Brain pericyte (primary cell): Measurements from ENCODE around the gene CAV1.
A peak's percentile ranks its signal among the peaks of the same experiment; 100 is the strongest.

ENCODE experiments used
- DNase-seq: peaks from one replicate; pipeline ENCODE4 v3.0.0-alpha.2; 2012; ENCODE audit warnings: low read depth, low spot score

The CAV1 gene

DNA sequence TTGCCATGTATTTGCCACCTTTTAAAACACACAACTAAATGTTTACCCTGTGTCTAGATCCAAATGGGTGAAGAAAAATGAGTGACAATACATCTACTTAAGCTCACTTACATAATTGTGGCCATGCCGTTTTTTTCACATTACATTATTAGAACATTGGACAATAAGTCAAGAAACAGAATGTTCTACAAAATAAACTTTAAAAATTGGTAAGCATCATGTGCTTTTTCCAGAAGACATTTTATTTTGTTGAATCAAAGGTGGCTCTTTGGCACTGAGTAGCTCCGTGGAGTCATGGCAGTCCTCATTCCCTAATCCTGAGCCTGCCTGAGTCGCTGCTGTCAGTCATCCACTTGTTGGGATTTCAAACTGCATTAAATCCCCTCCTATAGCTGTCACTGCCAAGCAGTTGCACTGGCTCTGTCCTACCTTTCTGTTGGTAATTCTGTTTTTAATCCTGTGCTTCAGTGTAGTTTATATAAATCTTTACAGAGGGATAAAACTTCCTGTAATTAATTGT, 32.3 kb downstream of the CAV1 start:
- DNase-seq, result no peak

DNA sequence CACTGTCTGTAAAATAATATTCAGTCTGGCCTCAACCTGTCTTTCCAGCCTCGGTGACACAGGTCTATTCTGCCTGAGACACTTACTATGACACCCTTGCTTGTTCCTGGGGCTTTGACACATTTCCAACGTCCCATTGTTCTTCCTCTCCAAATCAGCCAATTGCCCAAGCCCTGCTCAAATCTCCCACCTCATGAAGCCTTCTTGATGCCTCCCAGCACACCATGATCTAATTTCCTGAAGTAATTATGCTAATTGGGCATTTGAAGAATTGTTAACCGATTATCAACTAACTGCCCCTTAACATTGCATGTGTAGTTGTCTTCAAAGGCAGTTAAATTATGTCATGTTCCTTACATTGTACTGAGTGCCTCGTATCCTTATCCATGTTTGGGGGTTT, 33.1 kb downstream of the CAV1 start:
- DNase-seq, result no peak

DNA sequence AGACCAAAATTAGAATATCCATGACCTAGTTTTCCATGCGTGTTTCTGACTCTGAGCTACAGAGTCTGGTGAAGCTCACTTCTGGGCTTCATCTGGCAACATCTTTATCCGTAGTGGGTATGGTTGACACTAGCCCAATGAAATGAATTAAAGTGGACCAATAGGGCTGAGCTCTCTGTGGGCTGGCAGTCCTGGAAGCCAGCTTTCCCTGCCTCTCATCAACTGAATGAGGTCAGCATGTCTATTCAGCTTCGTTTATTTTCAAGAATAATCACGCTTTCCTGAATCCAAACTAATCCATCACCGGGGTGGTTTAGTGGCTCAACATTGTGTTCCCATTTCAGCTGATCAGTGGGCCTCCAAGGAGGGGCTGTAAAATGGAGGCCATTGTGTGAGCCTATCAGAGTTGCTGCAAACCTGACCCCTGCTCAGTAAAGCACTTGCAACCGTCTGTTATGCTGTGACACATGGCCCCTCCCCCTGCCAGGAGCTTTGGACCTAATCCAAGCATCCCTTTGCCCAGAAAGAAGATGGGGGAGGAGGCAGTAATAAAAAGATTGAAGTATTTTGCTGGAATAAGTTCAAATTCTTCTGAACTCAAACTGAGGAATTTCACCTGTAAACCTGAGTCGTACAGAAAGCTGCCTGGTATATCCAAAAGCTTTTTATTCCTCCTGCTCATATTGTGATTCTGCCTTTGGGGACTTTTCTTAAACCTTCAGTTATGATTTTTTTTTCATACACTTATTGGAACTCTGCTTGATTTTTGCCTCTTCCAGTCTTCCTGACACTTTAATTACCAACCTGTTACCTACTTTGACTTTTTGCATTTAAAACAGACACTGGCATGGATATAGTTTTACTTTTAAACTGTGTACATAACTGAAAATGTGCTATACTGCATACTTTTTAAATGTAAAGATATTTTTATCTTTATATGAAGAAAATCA, 35.5 kb downstream of the CAV1 start:
- no peak for DNase-seq

DNA sequence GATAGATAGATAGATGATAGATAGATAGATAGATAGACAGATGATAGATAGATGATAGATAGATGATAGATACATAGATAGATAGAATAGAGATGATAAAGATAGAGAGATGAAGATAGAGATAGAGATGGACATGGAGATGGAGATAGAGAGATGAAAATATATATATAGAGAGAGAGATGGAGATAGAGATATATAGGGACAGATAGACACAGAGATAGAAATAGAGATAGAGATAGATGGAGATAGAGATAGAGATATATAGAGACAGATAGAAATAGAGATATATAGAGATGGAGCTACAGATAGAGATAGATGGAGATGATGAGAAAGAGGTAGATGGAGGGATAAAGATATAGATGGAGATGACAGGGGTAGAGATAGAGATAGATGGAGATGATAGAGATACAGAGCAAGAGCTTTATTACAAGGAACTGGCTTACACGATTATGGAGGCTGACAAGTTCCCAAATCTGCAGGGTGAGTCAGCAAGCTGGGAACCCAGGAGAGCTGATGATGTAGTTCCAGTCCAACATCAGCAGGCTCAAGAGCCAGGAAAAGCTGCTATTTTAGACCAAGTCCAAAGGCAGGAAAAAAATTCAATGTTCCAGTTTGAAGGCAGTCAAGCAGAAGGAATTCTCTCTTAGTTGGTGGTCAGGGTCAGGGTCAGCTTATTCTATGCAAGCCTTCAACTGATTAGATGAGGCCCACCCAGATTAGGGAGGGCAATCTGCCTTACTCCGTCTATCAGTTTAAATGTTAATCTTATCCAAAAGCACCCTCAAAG, 37.1 kb downstream of the CAV1 start:
- no peak for DNase-seq

DNA sequence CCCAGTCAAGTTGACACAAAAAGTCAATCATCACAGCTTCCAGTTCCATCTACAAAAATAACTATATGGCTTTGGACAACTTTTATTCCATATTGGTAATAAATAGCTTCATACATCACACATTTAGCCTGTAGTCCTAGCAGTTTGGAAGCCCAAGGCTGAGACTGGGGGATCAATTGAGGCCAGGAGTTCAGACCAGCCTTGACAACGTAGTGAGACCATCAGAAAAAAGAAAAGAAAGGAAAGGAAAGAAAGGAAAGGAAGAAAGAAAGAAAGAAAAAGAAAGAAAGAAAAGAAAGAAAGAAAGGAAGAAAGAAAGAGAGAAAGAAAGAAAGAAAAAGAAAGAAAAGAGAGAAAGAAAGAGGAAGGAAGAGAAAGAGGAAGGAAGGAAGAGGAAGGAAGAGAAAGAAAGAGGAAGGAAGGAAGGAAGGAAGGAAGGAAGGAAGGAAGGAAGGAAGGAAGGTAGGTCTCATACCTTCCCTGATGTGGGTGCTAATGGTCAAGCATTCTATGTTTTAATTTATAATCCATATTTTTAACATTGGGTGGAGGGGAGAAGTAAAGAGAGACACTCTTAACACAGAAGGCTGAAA, 37.8 kb downstream of the CAV1 start:
- DNase-seq, result no peak

DNA sequence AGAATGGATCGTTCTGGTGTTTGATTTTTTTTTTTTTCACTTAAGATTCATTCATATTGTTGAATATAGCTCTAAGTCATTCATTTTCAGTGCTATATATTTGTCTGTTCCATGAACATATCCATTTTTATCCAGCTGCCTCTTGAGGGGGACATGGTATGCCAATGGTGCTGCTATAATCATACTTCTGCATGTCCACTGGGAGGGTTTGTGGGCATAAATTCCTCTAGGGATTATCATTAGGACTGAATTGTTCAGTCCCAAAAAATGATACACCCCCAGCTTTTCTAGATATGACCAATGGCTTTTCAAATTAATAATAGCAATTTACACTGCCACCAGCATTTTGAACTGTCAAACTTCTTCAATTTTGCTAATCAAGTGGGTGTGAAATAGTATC, 41.1 kb downstream of the CAV1 start:
- no peak for DNase-seq

DNA sequence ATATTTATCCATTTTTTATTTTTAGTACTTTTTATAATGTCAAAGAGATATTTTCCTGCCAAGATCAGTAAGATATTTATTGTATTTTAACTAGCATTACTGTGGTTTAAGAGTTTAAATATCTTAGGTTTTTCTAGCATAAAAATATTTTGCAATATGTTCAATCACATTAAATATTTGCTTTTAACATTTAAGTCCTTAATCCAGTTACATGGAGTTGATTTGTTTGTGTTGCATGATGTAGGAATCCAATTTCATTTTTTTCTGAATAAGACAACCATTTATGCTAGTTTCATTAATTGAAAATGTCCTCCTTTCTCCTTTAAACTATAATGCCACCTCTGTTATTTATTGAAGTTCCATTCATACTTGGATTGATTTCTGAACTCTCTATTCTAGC, 41.8 kb downstream of the CAV1 start:
- DNase-seq, result no peak

DNA sequence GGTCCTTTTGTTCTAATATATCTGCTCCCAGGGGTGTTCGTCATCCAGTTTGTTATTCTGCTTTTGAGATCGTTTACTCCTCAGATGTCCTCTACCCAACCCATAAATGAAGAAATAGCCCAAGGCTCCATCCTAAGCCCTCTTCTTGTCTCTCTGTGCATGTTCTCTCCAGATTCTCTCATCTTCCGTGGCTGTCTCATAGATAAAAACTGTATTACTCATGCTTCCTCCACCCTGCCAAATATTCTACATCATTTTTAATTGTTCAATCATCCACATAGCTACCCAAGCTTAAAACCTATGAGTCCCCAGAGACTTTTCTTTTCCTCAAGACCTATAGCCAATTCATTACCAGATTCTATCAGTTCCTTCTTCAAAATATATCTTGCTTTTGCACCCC, 44.9 kb downstream of the CAV1 start:
- no peak for DNase-seq

DNA sequence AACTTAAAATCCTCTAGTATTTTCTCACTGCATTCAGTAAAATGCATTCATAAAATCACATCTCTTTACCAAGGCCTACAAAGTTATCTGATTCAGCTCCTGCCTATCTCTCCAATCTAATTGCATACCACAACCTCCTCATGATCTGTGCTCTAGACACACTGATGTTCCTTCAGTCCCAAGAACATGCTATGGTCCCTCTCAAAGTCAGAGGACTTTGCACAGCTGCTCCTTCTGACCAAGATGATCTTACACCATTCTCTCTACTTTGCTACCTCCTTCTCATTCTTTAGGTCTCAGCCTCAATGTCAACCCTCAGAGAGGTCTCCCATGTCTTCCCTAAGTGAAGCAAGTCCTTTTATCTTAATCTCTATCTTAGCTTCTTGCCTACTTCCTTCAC, 45.5 kb downstream of the CAV1 start:
- DNase-seq, result no peak

DNA sequence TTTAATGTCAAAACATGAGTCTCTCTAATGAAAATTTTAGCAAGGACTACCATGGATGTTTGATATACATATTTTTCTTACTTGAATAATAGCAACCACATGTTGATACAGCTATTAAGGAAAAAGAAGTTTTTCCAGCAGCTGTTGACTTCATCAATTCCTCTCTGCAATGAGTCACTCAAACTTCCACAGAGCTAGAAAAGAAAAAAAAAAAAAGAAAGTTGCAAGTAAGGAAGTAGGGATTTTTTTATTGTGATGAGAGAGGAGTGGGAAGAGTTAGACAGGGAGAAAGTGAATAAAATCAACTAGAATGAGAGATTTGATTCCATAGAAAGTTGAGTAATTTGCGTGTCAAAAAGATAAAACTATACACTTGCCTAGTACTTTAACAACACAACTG, 46.2 kb downstream of the CAV1 start:
- peak; percentile 69 for DNase-seq

DNA sequence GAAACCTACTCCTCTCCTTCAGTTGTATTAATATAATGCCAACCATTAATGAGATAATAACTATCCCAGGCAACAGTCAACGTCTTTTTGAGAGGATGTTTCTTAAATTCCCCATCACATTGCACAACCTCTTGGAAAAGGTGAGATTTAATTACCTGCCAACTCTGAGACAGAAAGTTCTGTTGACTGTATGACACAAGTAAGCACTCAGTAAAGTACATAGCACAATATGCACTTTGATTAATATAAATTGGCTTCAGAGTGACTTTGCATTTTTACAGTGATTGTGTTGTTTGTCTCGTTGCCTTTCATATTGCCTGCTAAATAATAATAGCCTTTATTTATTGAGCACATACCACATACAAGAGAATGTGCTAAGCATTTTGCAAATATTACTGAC, 46.7 kb downstream of the CAV1 start:
- no peak for DNase-seq

DNA sequence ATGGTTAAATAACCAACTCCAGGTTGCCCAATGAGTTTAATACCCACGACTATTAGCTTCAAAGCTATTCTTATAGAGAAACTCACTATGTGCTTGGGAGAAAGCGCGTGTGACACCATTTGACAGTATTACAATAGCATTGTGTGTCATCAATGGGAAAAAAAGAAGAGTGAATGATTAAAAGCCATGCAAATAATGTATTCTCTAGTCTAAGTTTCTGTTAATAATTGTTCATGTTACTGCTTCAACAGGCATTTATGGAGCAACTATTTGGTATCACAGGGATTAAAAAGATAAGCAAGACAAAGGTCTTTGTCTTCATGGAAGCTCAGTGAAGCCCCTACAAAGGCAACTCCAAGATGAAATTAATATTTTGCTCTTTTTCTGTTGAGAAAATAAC, 47.2 kb downstream of the CAV1 start:
- no peak for DNase-seq

DNA sequence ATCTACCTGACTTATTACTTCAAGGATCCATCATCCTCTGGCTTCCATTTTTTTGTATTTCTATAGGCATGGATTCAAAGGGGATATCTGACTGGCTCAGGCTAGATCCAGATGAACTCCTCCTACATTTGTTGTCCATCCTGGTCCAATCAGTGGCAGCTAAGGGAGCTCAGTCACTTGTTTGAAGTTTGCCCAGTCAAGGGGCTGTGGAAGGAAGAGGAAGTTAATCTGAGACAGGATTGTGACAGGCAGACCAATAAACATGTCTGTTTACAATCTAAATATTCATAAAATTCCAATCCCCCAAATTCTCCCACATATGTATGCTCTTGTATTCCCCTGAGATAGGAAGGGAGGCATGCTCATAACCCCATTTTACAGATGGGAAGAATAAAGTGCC, 48.7 kb downstream of the CAV1 start:
- no peak for DNase-seq

DNA sequence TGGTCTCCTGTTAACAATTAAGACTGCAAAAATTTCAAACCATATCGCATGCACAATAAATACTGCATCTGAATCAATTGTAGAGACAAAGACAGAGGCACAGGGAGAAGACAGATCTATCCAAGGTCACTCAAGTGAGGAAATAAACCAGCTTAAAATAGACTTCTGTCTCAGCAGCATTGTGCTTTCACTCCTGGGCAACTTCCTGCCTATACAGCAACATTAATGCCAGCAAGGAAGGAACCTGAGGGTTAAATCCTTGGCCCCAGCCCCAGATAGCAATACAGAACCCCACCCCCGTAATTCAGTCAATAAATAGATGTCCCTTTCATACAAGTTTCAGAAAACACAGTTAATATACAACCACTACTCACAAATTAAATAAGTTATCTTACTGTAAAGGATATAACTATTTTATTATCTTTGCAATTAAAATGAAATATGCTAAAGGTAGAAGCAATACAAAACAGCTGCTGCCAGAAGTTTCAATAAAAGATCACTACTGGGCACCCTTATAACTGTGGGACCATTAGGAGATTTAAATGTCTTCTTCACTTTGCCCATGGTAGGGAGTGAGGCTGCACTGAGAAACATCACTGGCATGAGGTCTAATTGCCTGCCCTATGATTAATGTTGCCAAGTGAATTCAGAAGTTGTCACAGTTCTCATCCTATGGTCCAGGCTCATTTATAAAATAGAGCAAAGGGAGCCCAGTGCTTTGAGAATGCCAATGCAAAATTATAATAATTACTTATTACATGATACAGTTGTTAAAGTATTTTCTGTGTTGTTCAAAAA, 49.4 kb downstream of the CAV1 start:
- no peak for DNase-seq

DNA sequence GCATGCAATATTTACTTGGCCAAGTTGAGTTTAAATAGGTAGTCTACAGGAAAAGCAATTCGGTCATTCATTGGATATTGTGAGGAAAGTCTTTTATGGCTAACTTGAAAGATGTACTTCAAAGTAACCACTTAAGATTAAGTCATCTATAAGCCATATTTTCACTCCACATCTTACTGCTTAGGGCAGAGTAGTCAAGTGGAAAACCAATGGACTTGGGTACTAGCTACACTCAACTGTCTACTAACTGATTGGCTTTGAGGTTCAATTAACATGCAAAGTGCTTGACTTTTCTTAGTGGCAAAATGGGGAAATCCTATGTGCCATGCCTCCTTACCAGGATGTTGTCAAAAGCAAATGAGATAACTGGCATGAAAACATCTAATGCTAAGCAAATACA, 51.0 kb downstream of the CAV1 start:
- no peak for DNase-seq

DNA sequence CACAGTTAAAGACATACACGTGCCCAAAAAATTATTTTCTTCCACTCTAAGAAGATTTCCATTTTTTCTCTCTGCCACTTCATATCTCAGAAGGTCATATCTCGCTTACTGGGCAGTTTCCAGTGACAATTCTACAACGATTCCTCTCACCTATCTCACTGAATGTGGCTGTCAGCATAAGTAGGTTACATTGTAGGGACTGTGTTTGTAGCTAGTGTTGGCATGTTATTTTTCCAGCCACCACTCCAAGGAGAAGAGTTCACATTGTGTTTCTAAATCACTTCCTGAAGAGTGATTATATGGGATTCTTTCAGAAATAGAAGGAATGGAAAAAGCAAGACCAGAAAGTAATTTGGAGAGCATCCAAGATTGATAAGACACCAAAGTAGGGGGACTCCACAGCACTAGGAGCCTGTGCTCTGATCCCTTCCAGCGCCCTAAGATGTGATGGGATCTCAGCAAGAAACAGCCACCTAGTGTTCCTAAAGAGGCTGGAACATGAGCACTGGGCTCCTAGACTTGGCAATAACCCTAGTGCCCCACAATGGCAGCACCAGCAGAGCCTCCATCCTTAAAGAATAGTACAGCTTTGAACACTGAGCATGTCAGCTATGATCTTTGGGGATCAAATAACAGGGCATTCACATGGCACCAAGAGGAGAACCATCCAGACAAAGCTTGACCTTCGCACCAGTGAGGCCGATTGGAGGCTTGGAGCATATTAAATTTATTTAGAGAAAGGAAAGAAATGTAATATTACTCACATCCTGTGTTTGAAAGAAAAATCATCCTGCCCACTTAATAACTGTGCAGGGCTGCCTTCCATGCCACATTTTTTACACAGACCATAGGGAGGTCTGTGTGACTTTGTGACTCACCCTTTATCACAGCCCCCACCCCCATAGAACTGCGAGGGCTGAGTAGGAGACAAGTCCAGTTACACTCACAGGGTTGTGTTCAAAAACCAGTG, 51.8 kb downstream of the CAV1 start:
- no peak for DNase-seq

DNA sequence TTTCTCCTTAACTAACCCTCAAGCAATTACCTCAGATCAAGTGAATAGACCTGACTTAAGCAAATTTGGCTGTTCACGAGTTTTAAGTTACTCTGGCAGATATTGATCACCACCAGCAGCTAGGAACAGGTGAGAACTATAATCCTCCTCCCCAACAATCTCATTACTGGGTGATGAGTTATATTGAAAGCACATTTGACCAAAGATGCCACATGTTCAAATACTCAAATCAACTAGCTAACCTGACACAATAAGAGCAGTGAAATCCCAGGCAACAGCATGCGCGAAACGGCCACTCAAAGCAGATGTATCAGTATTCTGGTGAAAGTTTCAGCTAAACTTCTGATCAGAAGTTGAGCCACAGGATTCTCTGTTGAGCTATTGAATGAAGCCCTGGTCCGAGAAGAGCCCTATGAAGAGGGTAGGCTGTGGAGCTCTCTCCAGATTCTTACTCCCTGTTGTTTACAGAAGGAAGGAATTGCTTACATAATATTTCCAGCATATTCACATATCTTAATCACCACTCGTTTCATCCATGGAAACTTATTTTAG, 52.6 kb downstream of the CAV1 start:
- no peak for DNase-seq

DNA sequence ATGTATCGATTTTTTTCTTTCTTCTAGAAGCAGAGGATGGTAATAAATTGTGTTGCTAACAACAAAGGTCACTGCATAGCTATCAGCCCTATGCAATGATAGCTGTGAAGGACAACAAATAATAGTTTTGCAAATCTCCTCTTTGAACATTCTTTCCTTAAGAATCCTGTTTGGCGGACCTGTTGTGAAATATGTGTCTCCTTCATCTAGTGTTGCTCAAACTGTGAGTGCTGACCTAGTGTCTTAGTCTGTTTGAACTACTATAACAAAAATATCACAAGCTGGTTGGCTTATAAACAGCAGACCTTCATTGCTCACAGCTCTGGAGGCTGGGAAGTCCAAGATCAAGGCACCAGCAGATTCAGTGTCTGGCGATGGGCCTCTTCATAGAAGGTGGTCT, 53.7 kb downstream of the CAV1 start:
- no peak for DNase-seq

DNA sequence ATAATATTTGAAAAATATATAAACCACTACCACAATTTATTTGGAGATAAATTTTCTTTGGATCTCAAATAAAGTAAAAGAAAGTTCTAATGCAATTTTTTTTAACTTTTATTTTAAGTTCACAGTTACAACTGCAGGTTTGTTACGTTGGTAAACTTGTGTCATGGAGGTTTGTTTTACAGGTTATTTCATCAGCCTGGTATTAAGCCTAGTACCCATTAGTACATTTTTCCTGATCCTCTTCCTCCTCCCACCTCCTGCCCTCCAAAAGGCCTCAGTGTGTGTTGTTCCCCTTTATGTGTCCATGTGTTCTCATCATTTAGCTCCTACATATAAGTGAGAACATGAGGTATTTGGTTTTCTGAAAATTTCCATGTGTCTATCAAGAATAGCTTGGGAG, 54.5 kb downstream of the CAV1 start:
- DNase-seq, result no peak

DNA sequence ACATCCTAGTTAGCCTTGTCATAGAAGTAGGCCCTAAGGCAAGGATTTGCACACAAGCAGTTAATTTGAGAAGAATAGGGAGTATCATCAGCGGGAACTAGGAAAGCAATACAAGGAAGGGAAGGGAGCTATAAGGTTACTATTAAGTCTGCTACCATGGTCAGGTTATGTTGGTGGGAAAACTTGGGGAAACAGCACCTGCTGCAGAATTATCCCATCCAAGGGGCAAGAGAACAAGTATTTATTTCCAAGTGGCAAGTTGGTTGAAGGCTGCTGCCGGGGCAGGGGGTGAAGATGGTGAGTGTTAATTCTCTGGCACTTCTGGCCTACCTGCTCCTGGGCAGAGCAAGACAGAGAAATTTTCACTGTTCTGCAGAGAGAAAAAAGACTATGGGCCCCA, 55.0 kb downstream of the CAV1 start:
- DNase-seq, result no peak
